ENCODE measurements around the gene KIR3DL1. TPM values are rescaled to one million over a fixed set of nuclear protein-coding genes. Genes with fewer than 3 reads are reported as not detected.

KIR3DL1 gene
- total RNA-seq (2022; extraction: Qiagen RNA extraction), result not detected in 5 replicates

GRCh38 chr19:54816251-54816650 is at the start of gene KIR3DL1:
Gene KIR3DL1, plus strand, starts transcription at chr19:54816468.

GRCh38 chr19:54769646-54770045 is 46.6 kb upstream of the KIR3DL1 start, which contains the start of gene KIR2DL1:
Gene KIR2DL1, plus strand, starts transcription at chr19:54769793. Its CDS starts 58 bp downstream, at chr19:54769851.

GRCh38 chr19:54803410-54803809 is 12.9 kb upstream of the KIR3DL1 start, which contains the start of gene KIR2DL4:
Gene KIR2DL4, plus strand, starts transcription at chr19:54803610. Its CDS starts 42 bp downstream, at chr19:54803652.

GRCh38 chr19:54832496-54832895 is 16.2 kb downstream of the KIR3DL1 start, which contains the start of gene KIR2DS4:
Gene KIR2DS4, plus strand, starts transcription at chr19:54832676.

GRCh38 chr19:54850061-54850640 is 33.9 kb downstream of the KIR3DL1 start, which contains the start of gene KIR3DL2:
Gene KIR3DL2, plus strand, starts transcription at chr19:54850443. Its CDS starts 33 bp downstream, at chr19:54850476.

GRCh38 chr19:54873990-54874389 is 57.7 kb downstream of the KIR3DL1 start, which contains the start of gene FCAR:
Gene FCAR, plus strand, starts transcription at chr19:54874235. Its CDS starts 55 bp downstream, at chr19:54874290.

Other genes with a start within 250 kb of the KIR3DL1 start
- gene LILRA2, start 242.7 kb upstream of the KIR3DL1 start, total RNA-seq (2022; extraction: Qiagen RNA extraction), result 0.03 TPM in 1 of 5 replicates, not detected in the others
- gene LILRA1, start 222.8 kb upstream of the KIR3DL1 start, total RNA-seq (2022; extraction: Qiagen RNA extraction), result not detected in 5 replicates
- gene LILRB1, start 186.0 kb upstream of the KIR3DL1 start, total RNA-seq (2022; extraction: Qiagen RNA extraction), result 0.02 TPM in 1 of 5 replicates, not detected in the others
- gene LILRB4, start 153.5 kb upstream of the KIR3DL1 start, total RNA-seq (2022; extraction: Qiagen RNA extraction), result not detected in 5 replicates
- not detected in 5 replicates for gene KIR3DL3, start 92.0 kb upstream of the KIR3DL1 start, total RNA-seq (2022; extraction: Qiagen RNA extraction)
- gene KIR2DL3, start 78.0 kb upstream of the KIR3DL1 start, total RNA-seq (2022; extraction: Qiagen RNA extraction), result not detected in 5 replicates
- gene KIR2DL1, start 46.7 kb upstream of the KIR3DL1 start, total RNA-seq (2022; extraction: Qiagen RNA extraction), result 0.05 TPM in 1 of 5 replicates, not detected in the others
- not detected in 5 replicates for gene KIR2DL4, start 12.9 kb upstream of the KIR3DL1 start, total RNA-seq (2022; extraction: Qiagen RNA extraction)
- not detected in 5 replicates for gene KIR2DS4, start 16.2 kb downstream of the KIR3DL1 start, total RNA-seq (2022; extraction: Qiagen RNA extraction)
- 0.06 TPM in 1 of 5 replicates, not detected in the others for gene KIR3DL2, start 34.0 kb downstream of the KIR3DL1 start, total RNA-seq (2022; extraction: Qiagen RNA extraction)
- not detected in 5 replicates for gene FCAR, start 57.8 kb downstream of the KIR3DL1 start, total RNA-seq (2022; extraction: Qiagen RNA extraction)
- not detected in 5 replicates for gene NCR1, start 89.7 kb downstream of the KIR3DL1 start, total RNA-seq (2022; extraction: Qiagen RNA extraction)
- 0.05 to 0.08 TPM in 2 of 5 replicates, not detected in the others for gene NLRP7, start 131.1 kb downstream of the KIR3DL1 start, total RNA-seq (2022; extraction: Qiagen RNA extraction)
- 22.4 to 29.0 TPM (median 25.9 TPM) in 5 replicates for gene NLRP2, start 149.9 kb downstream of the KIR3DL1 start, total RNA-seq (2022; extraction: Qiagen RNA extraction)
- 0.08 to 0.21 TPM (median 0.16 TPM) in 5 replicates for gene GP6, start 221.8 kb downstream of the KIR3DL1 start, total RNA-seq (2022; extraction: Qiagen RNA extraction)
- 19.5 to 20.9 TPM (median 20.3 TPM) in 5 replicates for gene RDH13, start 246.7 kb downstream of the KIR3DL1 start, total RNA-seq (2022; extraction: Qiagen RNA extraction)

Measured in A549 treated with Hydrocortisone at 1 μM for 4 hours (cell line).